Measurements from ENCODE around the gene TNFAIP2. TPM values are rescaled to one million over a fixed set of nuclear protein-coding genes. Genes with fewer than 3 reads are reported as not detected.
"Not testable (repeated sequence)": the region's sequence is repeated elsewhere in the genome, so short reads cannot be mapped to it uniquely, and the experiment has no call there.

The TNFAIP2 gene
- polyA plus RNA-seq, 4 donors: 22.1 to 49.1 (median 37.5) TPM

- DNase-seq (ENCODE audit: low read depth in 4 of 4, low spot score in 2 of 4): no peak
Measured at GRCh38 chr14:103118663-103119404, 4.4 kb upstream of the TNFAIP2 start.

- not testable (repeated sequence) for DNase-seq (ENCODE audit: low read depth in 4 of 4, low spot score in 2 of 4)
Measured at GRCh38 chr14:103119527-103119926, 3.7 kb upstream of the TNFAIP2 start.

DNA sequence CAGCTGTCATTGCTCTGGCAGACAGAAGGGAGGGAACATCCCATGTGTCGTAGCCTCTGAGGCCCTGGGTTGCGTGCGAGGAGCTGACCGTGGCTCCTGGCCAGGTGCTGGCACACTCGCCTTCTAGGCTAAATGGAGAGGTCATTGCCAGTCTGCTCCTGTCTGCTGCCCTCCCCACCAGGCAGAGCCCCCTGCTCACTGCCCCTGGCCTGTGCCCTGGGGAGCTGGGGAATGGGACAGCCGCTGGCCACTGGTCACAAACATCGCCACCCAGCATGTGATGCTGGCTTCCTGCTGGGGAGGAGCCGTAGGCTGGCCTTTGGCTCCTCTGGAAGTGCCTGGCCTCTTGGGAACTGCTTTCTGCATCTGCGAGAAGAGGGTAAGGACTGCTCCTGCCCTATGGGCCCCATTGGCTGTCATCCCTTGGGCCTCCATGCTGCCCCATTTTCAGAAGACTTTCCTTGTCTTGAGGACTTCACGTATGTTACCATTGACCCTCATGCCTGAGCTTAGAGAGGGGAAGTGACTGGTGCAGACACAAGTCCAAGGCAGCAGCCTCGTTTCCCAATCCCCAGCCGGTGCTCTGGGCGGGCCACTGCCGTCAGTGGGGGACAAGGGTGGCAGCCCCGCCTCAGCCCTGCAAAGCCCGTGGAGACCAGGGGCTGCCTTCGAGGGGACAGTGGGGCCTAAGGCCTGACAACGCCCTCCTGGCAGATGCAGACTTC, 2.0 kb upstream of the TNFAIP2 start:
- DNase-seq (ENCODE audit: low read depth in 4 of 4, low spot score in 2 of 4): no peak

GRCh38 chr14:103121846-103122584, 1.2 kb upstream of the TNFAIP2 start:
- DNase-seq (ENCODE audit: low read depth in 4 of 4, low spot score in 2 of 4): peak; percentile 76 to 91 (median 86)

- no peak for DNase-seq (ENCODE audit: low read depth in 4 of 4, low spot score in 2 of 4)
Measured at GRCh38 chr14:103122585-103122946, 695 bp upstream of the TNFAIP2 start.

- DNase-seq (ENCODE audit: low read depth in 4 of 4, low spot score in 2 of 4): no peak
Measured at GRCh38 chr14:103123634-103124500, 606 bp downstream of the TNFAIP2 start.

GRCh38 chr14:103124501-103125001, 1.3 kb downstream of the TNFAIP2 start:
- DNase-seq (ENCODE audit: low read depth in 4 of 4, low spot score in 2 of 4): no peak

DNA sequence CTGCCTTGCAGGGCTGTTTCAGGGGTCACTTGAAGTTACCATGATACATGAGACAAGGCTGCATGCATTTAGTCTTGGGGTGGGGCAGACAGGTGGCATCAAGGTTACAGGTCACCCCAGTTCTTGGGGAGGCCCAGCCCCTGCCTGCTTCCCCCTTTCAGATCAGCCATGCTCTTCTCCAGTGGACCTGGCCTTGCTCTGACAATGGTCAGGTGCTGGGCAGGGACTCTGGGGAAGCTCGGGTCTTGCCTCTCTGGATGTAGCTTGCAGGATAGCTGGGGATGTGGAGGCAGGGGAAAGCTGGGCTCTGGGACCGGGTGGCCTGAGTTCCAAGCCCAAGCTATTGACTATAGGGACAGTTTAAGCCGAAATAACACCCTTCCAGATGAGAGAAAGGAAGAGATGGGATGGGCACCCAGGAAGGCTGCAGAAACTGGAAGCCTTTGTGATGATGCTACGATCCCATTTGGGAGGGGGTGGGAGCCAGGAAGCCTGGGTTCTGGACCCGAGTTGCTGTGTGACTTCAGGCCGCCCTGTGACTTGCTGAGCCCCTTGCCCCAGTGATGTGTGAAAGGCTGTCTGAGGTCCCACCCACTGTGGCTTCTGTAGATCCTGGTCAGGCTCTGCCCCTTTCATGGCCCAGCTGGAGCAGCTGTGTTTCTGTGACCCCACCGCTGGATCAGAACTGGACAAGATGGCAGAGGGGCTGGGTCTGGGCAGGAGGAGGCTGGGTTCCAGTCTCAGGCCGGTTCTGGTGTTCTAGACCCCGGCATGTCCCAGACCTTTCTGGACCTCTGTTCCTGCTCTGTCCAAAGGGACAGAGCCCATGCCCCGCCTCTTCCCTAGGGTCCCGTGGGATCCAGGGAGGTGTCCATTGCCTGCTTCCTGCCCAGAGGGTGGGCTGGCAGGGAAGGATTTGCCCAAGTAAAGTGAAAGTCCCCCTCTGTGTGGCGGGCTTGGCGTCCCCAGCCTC, 2.1 kb downstream of the TNFAIP2 start:
- DNase-seq (ENCODE audit: low read depth in 4 of 4, low spot score in 2 of 4): no peak

DNA sequence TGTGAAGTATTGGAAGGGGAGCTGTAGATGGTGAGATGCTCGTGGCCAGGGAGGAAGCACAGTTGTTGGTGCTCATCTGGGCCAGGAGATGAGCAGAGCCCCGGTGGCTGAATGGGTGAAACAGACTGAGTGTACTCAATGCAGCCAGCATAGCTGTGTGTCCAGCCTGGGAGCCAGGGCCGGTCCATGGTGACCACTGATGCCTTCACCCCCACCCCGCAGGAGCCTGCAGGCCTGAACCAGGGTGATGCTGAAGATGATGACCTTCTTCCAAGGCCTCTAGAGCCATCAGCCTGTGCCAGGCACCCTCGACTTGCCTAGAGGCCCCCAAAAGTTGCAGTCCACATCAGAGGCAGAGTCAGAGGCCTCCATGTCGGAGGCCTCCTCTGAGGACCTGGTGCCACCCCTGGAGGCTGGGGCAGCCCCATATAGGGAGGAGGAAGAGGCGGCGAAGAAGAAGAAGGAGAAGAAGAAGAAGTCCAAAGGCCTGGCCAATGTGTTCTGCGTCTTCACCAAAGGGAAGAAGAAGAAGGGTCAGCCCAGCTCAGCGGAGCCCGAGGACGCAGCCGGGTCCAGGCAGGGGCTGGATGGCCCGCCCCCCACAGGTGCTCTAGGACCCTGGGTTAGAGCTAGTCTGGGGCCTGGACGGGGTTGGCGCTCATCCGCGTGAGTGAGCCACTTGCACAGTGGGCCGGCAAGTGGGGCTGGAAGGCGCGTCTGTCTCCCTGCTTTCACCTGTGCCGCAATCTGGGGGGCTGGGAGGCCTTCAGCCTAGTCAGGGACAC, 3.0 kb downstream of the TNFAIP2 start:
- no peak for DNase-seq (ENCODE audit: low read depth in 4 of 4, low spot score in 2 of 4)

GRCh38 chr14:103126873-103127304, 3.6 kb downstream of the TNFAIP2 start:
- DNase-seq (ENCODE audit: low read depth in 4 of 4, low spot score in 2 of 4): peak in 1 of 4 donors; percentile 49

GRCh38 chr14:103127356-103127755, 4.1 kb downstream of the TNFAIP2 start:
- DNase-seq (ENCODE audit: low read depth in 4 of 4, low spot score in 2 of 4): no peak

DNA sequence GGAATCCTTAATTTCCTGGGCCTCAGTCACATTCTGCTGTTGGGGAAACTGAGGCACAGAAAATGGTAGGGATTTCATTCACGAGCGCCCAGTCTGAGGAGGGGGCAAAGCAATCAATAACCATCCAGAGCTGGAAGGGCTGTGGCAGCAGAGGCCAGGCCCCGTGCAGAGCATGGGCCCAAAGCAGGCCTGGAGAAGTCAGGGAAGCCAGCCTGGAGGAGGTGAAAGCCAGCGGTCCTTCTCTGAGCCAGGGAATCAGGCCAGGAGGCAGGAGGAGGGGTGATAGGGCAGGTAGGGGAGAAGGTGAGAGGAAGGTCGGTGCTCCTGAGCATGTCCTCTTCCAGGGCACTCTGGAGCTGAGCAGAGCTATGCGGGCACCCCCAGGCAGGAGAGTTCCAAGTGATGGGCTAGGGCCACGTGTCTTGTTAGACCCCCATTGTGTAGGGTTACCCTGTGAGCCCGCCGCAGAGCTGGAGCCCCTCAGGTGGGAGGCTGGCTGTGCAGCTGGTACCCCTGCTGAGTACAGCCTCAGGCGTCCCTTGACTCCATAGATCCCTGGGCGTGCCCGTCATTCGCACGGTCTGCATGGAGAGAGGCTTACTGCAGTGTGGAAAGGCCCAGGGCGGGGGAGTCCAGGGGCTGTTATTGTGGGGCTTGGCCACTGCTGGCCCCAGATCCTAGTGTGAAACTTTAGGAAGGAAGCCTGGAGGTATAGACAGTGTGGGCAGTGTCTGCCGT, 4.8 kb downstream of the TNFAIP2 start:
- DNase-seq (ENCODE audit: low read depth in 4 of 4, low spot score in 2 of 4): no peak

- DNase-seq (ENCODE audit: low read depth in 4 of 4, low spot score in 2 of 4): no peak
Measured at GRCh38 chr14:103128631-103129300, 5.5 kb downstream of the TNFAIP2 start.

DNA sequence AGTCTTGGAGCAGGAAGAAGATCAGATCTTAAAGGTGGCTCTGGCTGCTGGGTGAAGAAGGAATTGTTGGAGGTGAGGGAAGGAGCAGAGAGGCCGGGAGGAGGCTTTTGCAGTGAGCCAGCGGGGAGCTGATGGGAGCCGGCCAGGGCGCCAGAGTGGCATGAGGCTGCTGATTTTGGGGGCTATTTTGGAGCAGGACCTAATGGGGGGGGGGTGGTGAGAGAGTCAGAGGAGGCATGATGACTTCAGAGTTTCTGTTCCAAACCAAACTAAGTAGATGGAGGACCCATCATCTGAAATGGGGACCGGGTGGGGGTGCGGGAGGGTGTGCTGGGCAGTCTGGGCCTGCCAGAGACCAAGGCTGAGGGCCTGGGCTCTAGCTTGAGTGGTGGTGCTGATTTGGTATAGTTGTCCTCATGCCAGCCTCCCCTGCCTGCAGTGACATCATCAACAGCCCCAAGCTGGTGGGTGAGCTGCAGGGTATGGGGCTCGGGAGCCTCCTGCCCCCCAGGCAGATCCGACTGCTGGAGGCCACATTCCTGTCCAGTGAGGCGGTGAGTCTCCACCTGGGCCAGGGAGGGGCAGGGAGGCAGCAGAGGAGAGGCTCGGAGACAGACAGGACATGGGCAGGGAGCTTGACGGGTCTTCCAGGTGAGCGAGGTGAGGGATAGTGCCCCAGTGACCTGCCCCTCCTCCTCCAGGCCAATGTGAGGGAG, 6.2 kb downstream of the TNFAIP2 start:
- DNase-seq (ENCODE audit: low read depth in 4 of 4, low spot score in 2 of 4): no peak

DNA sequence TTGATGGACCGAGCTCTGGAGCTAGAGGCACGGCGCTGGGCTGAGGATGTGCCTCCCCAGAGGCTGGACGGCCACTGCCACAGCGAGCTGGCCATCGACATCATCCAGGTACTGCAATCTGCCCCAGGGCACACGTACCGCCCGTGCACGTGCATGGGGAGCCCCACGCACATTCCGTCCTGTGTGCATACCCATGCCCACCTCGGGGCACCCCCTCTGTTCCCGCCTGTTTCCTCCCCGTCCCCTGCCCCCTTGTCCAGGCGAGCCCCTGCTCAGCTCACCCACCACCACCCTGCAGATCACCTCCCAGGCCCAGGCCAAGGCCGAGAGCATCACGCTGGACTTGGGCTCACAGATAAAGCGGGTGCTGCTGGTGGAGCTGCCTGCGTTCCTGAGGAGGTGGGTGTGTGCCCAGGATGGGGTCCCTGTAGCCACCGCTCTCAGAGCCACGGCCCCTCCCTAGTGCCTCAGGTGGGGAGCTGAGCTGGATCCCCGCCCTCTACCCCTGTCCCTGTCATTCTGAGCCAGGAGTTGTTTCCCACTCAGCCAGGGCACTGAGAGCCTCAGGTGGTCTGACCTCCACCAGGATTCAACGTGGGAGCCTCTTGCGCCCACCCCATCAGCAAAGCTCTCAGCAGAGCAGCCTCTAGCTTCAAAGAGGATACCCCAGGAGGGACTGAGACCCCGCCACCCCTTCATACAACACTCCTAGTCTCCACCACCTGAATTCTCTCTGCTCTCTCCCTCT, 6.9 kb downstream of the TNFAIP2 start:
- DNase-seq (ENCODE audit: low read depth in 4 of 4, low spot score in 2 of 4): no peak

- DNase-seq (ENCODE audit: low read depth in 4 of 4, low spot score in 2 of 4): peak in 1 of 4 donors; percentile 70
Measured at GRCh38 chr14:103130965-103131364, 7.7 kb downstream of the TNFAIP2 start.
